Smooth muscle cell (in vitro differentiated cells): ENCODE results near the gene SLC30A3. TPM values are rescaled to one million over a fixed set of nuclear protein-coding genes. Genes with fewer than 3 reads are reported as not detected.

Experiments
- DNase-seq: peaks from one replicate; lab custom pipeline; 2025; ENCODE audit not compliant: unreplicated experiment; lab: John Stamatoyannopoulos, UW
- H2AFZ ChIP-seq: fragments of 200-600 bp; sonication (generic); 2 replicates; pipeline ENCODE4 v1.6.0; 2016; ENCODE audit warnings: antibody characterized with exemption, low read depth, mild to moderate bottlenecking
- H3F3A ChIP-seq: fragments of 200-600 bp; sonication (generic); 2 replicates; pipeline ENCODE4 v1.6.0; 2017; ENCODE audit warnings: antibody characterized with exemption, low read depth
- H3K27ac ChIP-seq: fragments of 200-600 bp; sonication (generic); 2 replicates; pipeline ENCODE4 v1.5.1; 2016; ENCODE audit warnings: low read depth, mild to moderate bottlenecking
- H3K27me3 ChIP-seq: fragments of 200-600 bp; sonication (generic); 2 replicates; pipeline ENCODE4 v1.6.1; 2016; ENCODE audit warnings: low read depth, mild to moderate bottlenecking
- H3K36me3 ChIP-seq: fragments of 200-600 bp; sonication (generic); 2 replicates; pipeline ENCODE4 v1.5.1; 2016; ENCODE audit warnings: low read depth
- H3K4me1 ChIP-seq: fragments of 200-600 bp; sonication (generic); 2 replicates; pipeline ENCODE4 v1.5.1; 2016; ENCODE audit warnings: low read depth
- H3K4me2 ChIP-seq: fragments of 200-600 bp; sonication (generic); 2 replicates; pipeline ENCODE4 v1.6.0; 2016; ENCODE audit warnings: mild to moderate bottlenecking
- H3K4me3 ChIP-seq: fragments of 200-600 bp; sonication (generic); 2 replicates; pipeline ENCODE4 v1.5.1; 2016; ENCODE audit warnings: mild to moderate bottlenecking
- H3K79me2 ChIP-seq: fragments of 200-600 bp; sonication (generic); 2 replicates; pipeline ENCODE4 v1.6.0; 2016; ENCODE audit warnings: low read depth, mild to moderate bottlenecking
- H3K9ac ChIP-seq: fragments of 200-600 bp; sonication (generic); 2 replicates; pipeline ENCODE4 v1.6.0; 2016; ENCODE audit warnings: low read depth
- H3K9me3 ChIP-seq: fragments of 200-600 bp; sonication (generic); replicated peaks from 2 replicates; pipeline ENCODE4 v1.5.1; 2016; ENCODE audit warnings: low read depth
- H4K20me1 ChIP-seq: fragments of 200-600 bp; sonication (generic); 2 replicates; pipeline ENCODE4 v1.6.0; 2016; ENCODE audit warnings: low read depth
- WGBS: methylation state at CpG from one replicate; pipeline ENCODE4 v1.1.7; 2016; ENCODE audit warnings: low lambda C conversion rate; 5-methylcytosine and 5-hydroxymethylcytosine counted together
- polyA plus RNA-seq: library from polyadenylated mRNA; unstranded; fragments of >200 nt; fragmentation: Nextera tagmentation; extraction: Ambion mirVana; gene quantifications from 2 replicates; pipeline ENCODE4 v1.2.1, GENCODE V29; 2016
- total RNA-seq: library from RNA; depleted of rRNA; stranded (reverse); fragments of >200 nt; gene quantifications from 2 replicates; pipeline ENCODE4 v1.2.3, GENCODE V29; 2014
- TF ChIP-seq, protein P1 (sequence below): fragments of 200-600 bp; sonication (generic); IDR thresholded peaks from 2 replicates; pipeline ENCODE4 v1.5.1; 2017; ENCODE audit warnings: borderline replicate concordance, mild to moderate bottlenecking, antibody characterized with exemption; ENCODE audit not compliant: insufficient read depth, poor library complexity, severe bottlenecking

The SLC30A3 gene
- total and polyA plus RNA-seq, 2 experiments from 2014 or later, result 0.17 TPM; not detected in 1

DNA sequence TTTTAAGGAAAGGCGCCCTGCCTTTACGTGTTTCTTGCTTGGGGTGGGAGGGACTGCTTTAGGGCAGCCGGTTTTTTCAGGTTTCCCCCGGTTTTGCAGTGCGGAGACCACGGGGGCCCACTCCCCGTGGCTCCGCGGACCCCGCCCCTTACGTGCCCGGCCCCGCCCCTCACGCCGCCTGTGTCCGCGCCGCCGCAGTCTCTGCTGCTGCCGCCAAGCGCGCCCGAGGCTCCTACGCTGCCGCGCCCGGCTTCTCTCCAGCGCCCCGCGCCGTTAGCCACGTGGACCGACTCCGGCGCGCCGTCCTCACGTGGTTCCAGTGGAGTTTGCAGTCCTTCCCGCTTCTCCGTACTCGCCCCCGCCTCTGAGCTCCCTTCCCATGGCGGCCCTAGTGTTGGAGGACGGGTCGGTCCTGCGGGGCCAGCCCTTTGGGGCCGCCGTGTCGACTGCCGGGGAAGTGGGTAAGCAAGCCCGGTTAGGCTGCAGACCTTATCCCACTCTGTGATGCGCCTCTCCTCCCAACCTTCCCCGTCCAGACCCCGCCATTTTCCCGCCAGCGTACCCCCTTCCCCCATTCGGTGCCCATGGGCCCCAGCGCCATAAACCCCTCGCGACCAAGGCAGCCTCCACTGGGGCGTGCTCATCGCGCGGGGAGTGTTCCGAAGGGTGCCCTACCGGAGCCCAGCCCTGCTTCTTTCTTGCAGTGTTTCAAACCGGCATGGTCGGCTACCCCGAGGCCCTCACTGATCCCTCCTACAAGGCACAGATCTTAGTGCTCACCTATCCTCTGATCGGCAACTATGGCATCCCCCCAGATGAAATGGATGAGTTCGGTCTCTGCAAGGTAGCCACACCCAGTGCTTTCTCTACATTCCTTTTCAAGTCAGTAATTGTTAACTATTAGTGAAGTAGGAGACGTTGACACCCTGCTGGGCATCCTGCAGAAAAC, 45.4 kb downstream of the SLC30A3 start, which contains the start of gene CAD:
TSS of gene CAD (plus strand) at position 197 of the 949 bp plus-strand sequence. CDS start at position 380, 183 bp downstream.
- H3K4me2 ChIP-seq, result peak within 1 kb of the TSS; percentile 97
- DNase-seq, result peak; percentile 47
- H3K9me3 ChIP-seq, result no peaks in the 10 kb centered on the region
- H4K20me1 ChIP-seq, result no peaks in the 10 kb centered on the region
- peak within 1 kb of the TSS; percentile 69 for H3K4me3 ChIP-seq
- peak within 1 kb of the TSS; percentile 69 for H3K9ac ChIP-seq
- H3K36me3 ChIP-seq, result no peaks in the 10 kb centered on the region
- WGBS, result 1% methylated on average over 66 of the region's 72 CpGs
- H3K4me1 ChIP-seq, result peaks cover 23% of the 10 kb centered on the region
- H3K27me3 ChIP-seq, result no peaks in the 10 kb centered on the region
- peak within 1 kb of the TSS; percentile 33 for H3K27ac ChIP-seq
- peaks cover 4% of the 10 kb centered on the region for H3F3A ChIP-seq
- H2AFZ ChIP-seq, result peak within 1 kb of the TSS; percentile 88
- H3K79me2 ChIP-seq, result peaks cover 26% of the 10 kb centered on the region
- TF ChIP-seq, protein P1, sequence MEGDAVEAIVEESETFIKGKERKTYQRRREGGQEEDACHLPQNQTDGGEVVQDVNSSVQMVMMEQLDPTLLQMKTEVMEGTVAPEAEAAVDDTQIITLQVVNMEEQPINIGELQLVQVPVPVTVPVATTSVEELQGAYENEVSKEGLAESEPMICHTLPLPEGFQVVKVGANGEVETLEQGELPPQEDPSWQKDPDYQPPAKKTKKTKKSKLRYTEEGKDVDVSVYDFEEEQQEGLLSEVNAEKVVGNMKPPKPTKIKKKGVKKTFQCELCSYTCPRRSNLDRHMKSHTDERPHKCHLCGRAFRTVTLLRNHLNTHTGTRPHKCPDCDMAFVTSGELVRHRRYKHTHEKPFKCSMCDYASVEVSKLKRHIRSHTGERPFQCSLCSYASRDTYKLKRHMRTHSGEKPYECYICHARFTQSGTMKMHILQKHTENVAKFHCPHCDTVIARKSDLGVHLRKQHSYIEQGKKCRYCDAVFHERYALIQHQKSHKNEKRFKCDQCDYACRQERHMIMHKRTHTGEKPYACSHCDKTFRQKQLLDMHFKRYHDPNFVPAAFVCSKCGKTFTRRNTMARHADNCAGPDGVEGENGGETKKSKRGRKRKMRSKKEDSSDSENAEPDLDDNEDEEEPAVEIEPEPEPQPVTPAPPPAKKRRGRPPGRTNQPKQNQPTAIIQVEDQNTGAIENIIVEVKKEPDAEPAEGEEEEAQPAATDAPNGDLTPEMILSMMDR, result no peak

DNA sequence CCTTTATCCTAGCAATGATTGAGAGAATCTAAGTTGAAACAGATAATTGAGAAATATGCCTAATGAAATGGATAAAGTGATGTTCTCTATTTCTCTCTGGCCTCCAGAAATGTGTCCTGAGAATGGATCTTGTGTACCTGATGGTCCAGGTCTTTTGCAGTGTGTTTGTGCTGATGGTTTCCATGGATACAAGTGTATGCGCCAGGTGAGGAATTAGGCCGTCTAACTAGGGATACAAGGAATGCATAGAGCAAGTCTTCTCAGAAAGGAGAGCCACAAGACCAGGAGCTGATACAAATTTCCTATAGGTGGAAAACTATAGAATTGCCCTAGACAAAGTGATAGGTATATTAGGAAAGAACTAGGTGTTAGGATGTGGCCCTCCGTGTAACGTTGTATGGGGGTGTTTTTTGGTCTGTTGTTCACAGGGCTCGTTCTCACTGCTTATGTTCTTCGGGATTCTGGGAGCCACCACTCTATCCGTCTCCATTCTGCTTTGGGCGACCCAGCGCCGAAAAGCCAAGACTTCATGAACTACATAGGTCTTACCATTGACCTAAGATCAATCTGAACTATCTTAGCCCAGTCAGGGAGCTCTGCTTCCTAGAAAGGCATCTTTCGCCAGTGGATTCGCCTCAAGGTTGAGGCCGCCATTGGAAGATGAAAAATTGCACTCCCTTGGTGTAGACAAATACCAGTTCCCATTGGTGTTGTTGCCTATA, 46.3 kb downstream of the SLC30A3 start:
- Histone ChIP-seq H3K4me1 (peaks cover 23% of the 10 kb centered on the region), H2AFZ (peak overlapping the region; percentile 88), H3K9me3 (no peaks in the 10 kb centered on the region), H3K79me2 (peaks cover 26% of the 10 kb centered on the region), H3K4me3 (peak overlapping the region; percentile 69), H3K9ac (no peak overlapping the region), H3K36me3 (no peaks in the 10 kb centered on the region), H3K4me2 (peak overlapping the region; percentile 97), H3K27ac (peak overlapping the region; percentile 2), H3K27me3 (no peaks in the 10 kb centered on the region), H3F3A (peaks cover 4% of the 10 kb centered on the region), H4K20me1 (no peaks in the 10 kb centered on the region)
- 90% methylated on average over 13 of the region's 13 CpGs for WGBS
- no peak for DNase-seq
- TF ChIP-seq, protein P1, result no peak

DNA sequence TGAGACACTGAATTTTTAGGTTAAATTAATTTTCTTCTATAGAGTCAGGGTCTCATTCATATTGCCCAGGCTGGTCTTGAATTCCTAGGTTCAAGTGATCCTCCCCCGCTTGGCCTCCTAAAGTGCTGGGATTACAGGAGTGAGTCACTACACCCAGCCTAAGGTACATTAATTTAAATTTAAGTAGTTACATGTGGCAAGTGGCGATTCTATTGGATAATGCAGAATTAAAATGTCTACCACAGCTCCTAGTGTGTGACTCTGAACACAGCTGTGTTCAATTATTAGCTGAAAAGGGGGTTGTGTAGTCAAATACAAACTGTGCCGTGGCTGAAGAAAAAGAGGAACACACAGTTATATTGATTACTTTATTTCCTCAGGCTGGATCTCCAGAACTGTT, 47.9 kb downstream of the SLC30A3 start:
- H4K20me1 ChIP-seq, result no peaks in the 10 kb centered on the region
- no peaks in the 10 kb centered on the region for H3K36me3 ChIP-seq
- WGBS, result 79% methylated on average over 3 of the region's 3 CpGs
- H3F3A ChIP-seq, result peaks cover 4% of the 10 kb centered on the region
- H3K9ac ChIP-seq, result no peak overlapping the region
- H3K4me1 ChIP-seq, result peaks cover 27% of the 10 kb centered on the region
- TF ChIP-seq, protein P1, result no peak
- DNase-seq, result no peak
- H3K27ac ChIP-seq, result no peak overlapping the region
- no peak overlapping the region for H3K4me2 ChIP-seq
- H3K79me2 ChIP-seq, result peaks cover 26% of the 10 kb centered on the region
- H2AFZ ChIP-seq, result no peak overlapping the region
- no peak overlapping the region for H3K4me3 ChIP-seq
- no peaks in the 10 kb centered on the region for H3K27me3 ChIP-seq
- no peaks in the 10 kb centered on the region for H3K9me3 ChIP-seq
